GM18519 (cell line): ENCODE results near the gene RAB3IP.
A peak's percentile ranks its signal among the peaks of the same experiment; 100 is the strongest.
"Not testable (repeated sequence)": the region's sequence is repeated elsewhere in the genome, so short reads cannot be mapped to it uniquely, and the experiment has no call there.

Source experiments
- ATAC-seq: cut with Tn5 transposase; IDR thresholded peaks from one replicate; pipeline ENCODE4 v1.9.1; 2021; ENCODE audit warnings: mild to moderate bottlenecking, moderate library complexity; ENCODE audit not compliant: unreplicated experiment, low FRiP score

The RAB3IP gene

DNA sequence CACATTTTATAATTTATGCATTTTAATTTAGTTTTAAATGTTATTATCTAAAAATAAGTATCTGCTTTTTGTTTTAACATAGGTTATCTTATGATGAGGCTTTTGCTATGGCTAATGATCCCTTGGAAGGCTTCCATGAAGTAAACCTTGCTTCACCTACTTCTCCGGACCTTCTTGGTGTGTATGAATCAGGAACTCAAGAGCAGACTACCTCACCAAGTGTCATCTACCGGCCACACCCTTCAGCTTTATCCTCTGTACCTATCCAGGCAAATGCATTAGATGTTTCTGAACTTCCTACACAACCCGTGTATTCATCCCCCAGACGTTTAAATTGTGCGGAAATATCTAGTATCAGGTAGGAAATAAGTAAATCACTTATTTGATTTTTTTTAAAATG lies 16.6 kb downstream of the RAB3IP start:
- no peak for ATAC-seq

DNA sequence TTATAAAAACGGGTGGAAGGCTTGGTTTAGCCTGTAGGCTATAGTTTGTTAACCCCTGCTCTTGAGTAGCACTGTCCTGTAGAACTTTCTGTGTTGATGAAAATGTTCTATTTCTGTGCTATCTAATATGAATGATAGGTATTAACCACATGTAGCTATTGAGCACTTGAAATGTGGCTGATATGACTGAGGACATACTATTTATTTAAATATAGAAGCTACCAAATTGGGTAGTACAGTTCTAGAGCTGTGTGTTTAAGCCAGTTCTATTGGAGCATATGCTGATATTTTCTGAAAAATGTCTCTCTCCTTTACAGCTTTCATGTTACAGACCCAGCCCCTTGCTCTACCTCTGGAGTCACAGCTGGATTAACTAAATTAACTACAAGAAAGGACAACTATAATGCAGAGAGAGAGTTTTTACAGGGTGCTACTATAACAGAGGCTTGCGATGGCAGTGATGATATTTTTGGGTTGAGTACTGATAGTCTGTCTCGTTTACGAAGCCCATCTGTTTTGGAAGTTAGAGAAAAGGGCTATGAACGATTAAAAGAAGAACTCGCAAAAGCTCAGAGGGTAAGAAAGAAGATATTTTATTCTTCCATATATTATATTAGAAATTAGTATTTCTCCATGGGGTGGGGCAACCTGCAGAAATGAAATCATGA lies 17.6 kb downstream of the RAB3IP start:
- no peak for ATAC-seq

DNA sequence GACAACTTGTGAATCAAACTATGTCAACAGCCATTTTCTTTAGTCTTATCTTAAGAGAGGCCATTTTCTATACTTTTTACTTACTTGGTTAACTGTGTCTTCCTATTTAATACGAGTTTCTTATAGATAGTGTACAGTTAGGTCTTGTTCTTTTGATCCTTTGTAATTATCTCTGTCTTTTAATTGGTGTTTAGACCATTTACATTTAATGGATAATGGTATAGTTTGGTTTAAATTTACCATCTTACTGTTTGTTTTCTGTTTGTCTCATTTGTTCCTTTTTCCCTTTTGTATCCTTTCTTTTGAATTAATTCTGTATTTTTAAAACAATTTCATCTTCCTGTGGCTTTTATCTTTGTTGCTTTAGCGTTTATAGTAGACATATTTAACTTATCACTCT lies 19.4 kb downstream of the RAB3IP start:
- ATAC-seq: no peak

DNA sequence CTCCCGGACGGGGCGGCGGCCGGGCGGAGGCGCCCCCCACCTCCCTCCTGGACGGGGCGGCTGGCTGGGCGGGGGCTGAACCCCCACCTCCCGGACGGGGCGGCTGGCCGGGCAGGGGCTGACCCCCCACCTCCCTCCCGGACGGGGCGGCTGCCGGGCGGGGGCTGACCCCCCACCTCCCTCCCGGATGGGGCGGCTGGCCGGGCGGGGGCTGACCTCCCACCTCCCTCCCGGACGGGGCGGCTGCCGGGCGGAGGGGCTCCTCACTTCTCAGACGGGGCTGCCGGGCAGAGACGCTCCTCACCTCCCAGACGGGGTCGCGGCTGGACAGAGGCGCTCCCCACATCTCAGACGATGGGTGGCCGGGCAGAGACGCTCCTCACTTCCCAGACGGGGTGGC lies 20.9 kb downstream of the RAB3IP start:
- ATAC-seq: not testable (repeated sequence)

DNA sequence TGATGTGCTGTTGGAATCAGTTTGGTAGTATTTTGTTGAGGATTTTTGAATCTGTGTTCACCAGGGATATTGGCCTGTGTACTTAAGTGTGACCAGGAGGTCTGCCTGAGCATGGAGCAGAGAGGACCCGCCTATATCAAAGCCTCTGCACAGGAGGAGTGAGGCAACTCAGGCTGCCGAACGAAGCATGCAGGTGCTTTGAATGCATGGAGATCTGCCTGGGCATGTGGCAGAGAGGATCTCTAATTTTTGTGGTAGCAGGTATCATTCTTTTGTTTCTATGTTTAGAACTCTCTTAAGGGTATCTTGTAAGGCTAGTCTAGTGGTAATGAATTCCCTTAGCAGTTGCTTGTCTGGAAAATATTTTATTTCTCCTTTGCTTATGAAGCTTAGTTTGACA lies 26.9 kb downstream of the RAB3IP start:
- no peak for ATAC-seq

DNA sequence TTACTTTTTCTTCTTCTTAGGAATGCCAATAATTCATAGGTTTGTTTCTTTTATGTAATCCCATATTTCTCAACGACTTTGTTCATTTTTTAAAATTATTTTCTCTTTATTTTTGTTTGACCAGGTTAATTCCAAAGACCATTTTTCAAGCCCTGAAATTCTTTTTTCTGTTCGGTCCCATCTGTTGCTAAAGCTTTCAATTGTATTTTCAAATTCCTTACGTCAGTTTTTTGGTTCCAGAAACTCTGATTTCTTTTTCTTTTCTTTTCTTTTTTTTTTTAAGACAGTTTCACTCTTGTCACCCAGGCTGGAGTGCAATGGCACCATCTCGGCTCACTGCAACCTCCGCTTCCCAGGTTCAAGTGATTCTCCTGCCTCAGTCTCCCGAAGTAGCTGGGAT lies 27.6 kb downstream of the RAB3IP start:
- ATAC-seq: no peak

DNA sequence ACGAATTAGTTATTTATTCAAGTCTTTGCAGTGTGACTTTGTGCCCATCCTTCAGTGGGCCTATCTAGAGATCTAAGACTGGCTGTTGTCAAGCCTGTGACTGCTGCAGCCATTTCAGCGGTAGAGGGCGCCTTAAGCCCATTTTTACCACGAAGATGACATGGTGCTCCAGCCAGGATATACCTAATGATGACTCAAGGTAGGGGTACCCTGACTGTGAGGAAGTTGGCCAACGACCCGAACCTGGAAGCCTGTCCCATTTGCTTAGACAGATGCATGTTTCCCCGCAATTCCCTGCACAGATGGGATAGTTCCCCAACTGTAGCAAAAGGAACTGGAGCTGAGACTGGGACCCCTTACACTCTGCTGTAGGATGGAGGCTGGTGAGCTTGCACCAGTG lies 41.3 kb downstream of the RAB3IP start:
- ATAC-seq: no peak

DNA sequence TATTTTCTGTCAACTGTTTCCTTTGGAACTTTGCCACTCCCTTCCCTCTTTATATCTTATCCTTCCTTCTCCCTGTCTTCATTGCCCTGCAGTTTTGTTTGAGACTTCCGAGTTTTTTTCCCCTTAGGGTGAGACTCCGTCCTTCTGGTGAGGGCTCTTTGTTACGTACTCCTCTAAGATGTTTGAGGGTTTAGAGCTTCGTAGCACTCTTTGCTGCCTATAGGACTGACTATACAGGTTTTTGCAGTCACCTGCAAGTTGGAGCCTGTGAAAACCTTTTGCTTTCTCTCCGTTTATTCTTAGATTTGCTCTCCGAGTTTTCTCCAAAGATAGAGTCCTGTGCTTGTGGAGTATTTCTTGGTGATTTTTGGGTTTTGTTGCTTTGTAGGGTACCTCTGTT lies 44.7 kb downstream of the RAB3IP start:
- ATAC-seq: no peak

DNA sequence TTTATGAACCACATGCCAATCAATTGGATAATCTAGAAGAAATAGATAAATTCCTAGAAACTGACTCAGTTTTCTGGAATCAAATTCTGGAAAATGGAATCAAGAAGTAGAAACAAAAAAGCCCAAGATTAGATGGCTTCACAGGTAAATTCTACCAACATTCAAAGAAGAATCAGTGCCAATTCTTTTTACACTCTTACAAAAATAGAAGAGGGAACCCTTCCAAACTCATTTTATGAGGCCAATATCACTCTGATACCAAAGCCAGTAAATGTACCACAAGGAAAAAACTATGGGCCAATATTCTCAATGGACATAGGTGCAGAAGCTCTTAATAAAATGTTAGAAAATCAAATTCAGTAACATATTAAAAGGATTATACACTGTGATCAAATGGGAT lies 50.7 kb downstream of the RAB3IP start:
- no peak for ATAC-seq

DNA sequence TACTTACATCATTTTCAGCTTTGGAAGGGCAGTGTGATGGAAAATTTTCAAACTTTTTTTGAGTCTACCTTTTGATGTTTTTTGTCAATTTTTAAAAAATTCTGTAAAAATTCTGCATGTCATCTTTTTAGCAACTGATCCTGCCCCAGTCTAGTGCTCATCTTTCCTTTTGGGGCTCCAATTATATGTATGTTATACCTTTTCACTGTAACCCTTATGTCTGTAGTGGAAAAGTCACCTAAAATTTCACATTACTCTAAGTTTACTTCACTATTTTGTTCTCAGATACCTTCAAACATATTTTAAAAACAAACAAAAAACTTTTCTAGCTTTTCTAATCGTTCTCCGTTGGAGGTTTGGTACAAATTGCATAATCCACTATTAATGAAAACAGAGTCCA lies 53.9 kb downstream of the RAB3IP start:
- no peak for ATAC-seq

DNA sequence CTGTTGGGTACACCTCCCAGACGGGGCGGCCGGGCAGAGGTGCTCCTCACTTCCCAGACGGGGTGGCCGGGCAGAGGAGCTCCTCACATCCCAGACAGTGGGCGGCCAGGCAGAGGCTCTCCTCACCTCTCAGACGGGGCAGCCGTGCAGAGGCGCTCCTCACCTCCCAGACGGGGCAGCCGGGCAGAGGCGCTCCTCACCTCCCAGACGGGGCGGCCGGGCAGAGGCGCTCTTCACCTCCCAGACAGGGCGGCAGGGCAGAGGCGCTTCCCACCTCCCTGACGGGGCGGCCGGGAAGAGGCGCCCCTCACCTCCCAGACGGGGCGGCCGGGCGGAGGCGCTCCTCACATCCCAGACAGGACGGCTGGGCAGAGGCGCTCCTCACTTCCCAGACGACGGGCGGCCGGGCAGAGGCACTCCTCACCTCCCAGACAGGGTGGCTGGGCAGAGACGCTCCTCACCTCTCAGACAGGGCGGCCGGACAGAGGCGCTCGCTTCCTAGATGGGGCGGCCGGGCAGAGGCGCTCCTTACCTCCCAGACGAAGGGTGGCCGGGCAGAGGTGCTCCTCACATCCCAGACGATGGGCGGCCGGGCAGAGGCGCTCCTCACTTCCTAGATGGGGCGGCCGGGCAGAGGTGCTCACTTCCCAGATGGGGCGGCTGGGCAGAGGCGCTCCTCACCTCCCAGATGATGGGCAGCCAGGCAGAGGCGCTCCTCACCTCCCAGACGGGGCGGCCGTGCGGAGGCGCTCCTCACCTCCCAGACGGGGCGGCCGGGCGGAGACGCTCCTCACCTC lies 68.6 kb downstream of the RAB3IP start:
- not testable (repeated sequence) for ATAC-seq

DNA sequence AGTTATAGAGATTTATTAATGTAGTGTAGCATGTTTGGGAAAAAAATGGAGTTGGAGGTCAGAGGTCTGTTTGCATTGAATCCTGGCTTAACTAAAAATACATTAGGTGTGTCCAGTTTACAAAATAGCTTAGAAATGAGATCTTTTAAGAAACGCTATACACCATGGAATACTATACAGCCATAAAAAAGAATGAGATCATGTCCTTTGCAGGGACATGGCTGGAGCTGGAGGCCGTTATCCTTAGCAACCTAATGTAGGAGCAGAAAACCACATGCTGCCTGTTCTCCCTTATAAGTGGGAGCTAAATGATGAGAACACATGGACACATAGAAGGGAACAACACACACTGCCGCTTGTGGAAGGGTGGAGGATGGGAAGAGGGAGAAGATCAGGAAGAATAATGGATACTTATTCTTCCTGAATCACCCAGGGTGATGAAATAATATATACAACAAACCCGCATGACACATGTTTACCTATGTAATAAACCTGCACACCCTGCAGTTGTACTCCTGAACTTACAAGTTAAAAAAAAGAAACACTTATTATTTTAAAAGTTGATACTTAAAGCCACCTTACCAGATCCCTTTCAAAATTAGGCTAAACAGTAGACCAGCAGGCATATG lies 72.3 kb downstream of the RAB3IP start:
- ATAC-seq: no peak

DNA sequence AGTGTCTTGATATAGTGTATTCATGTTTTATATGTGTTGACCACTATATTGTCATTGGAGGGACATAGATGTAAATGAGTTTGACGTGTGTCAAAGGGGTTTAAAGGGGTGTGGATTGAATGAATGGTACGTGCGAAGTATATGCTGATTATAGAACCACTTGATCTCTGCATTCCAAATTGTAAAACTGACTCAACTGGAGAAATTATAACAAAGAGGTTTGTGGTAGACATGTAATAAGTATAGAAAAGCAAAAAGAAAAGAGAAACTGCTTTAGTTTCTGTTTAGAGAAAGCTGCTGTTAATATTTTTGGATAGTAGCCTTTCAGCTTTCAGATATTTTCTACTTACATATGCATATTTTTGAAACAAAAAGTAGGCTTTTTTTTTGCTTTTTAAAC lies 77.4 kb downstream of the RAB3IP start:
- peak; percentile 55 for ATAC-seq

DNA sequence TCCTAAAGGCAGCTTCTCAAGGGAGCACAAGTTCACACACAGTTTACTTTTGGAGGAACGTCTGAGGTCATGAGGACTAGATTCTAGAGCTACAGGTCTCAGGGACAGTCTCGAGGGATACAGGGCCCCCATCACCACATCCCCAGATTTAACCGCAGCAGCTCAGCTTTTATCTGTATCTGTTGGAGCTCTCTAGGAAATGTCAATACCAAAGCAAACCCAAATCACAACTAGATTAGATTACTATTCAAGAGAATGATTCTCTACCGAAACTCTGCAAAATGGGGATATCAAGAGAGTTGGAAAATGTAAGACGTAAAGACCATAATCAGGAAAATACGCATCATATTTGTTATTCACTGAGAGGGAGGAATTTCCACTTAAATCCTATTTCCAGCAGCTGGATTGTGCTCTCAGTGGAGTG lies 82.4 kb downstream of the RAB3IP start:
- no peak for ATAC-seq

DNA sequence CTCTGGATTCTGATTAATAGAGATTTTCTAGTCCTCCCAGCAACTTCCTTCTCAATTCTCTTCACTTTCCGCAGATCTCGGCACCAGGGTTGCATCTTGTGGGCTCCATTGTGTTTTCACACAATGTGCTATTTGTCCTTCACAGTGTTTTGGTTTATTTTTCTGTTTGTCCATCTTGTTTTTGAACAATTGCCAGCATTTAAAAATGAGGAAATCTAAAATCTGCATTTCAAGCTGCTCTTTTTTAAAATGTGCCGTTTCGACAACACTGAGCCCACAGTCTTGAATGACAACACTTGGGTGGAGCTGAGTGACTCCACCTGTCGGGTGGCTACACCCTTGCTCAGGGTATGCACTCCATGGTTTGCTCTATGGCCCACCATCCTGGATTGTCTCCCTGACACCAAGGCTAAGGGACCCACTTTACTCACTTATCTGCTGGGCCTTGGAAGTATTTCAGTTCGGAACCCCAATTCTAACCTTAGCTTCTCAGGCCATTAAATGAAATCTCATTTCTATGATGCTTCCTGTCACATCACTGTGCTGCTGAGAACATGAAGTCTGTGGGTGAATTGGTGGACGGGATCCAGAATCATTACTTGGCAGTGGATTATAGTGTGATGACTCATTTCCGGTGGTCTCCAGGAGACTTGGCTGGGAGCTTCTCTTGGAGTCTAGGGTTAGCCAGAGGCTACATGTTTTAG lies 82.9 kb downstream of the RAB3IP start:
- ATAC-seq: no peak

DNA sequence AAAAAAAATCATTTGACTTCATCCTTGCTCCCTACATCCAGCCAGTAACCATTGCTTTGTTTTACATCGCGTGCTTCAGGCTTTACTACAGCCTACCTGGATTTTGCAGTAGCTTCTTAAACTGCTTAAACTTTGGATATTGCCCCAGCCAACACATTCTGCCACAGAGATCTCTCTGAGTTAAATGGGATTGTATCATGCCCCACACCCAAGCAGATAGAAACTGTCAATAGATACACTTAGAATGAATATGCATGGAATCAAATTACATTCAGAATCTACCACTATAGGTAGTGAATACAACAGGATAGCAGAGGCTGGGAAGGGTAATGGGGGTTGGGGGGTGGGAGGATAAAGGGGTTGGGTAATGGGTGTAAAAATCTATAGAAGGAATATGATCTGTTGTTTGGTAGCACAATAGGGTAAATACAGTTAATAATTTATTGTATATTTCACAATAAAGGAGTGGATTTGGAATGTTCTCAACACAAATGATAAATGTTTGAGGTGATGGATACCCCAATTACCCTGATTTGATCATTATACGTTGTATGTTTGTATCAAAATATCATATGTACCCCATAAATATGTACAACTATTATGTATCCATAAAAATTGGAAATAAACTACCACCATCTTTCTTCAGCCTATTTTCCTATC lies 83.7 kb downstream of the RAB3IP start:
- ATAC-seq: no peak

DNA sequence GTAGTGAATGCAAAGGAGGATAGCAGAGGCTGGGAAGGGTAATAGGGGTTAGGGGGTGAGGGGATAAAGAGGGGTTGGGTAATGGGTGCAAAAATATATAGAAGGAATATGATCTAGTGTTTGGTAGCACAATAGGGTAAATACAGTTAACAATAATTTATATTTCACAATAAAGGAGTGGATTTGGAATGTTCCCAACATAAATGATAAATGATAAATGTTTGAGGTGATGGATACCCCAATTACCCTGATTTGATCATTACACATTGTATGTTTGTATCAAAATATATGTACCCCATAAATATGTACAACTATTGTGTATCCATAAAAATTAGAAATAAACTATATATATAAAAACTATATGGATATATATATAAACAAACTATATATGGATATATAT lies 85.4 kb downstream of the RAB3IP start:
- ATAC-seq: no peak

DNA sequence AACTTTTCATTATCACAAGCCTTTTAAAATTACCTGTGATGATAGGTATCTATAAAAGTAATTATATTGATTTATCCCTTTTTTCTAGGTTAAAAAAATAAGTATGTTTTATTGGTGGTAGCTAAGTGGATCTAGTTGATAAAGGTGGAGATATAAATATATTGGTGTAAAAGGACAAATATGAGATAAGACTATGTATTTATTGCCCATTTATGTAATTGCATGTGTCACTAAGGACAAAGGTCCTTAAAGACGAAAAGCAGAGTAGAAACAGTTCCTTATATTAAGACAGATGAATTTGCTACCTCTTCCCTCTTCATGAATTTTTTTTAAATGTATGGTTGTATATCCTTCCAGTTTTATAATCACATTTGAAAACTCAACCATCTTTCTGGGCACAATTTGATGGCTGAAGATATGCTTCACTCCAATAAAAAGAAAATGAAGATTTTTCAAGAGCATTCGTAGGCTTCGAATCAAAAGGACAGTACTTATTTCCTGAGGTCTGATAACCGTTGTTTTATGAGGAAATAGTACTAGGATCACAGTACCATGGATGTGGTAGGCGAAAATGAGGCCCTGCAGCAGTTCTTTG lies 86.4 kb downstream of the RAB3IP start, which contains the start of gene MYRFL:
MYRFL (plus strand) TSS at position 262 of the 595 bp plus-strand sequence; CDS start at position 553, 291 bp downstream.
- no peak for ATAC-seq

DNA sequence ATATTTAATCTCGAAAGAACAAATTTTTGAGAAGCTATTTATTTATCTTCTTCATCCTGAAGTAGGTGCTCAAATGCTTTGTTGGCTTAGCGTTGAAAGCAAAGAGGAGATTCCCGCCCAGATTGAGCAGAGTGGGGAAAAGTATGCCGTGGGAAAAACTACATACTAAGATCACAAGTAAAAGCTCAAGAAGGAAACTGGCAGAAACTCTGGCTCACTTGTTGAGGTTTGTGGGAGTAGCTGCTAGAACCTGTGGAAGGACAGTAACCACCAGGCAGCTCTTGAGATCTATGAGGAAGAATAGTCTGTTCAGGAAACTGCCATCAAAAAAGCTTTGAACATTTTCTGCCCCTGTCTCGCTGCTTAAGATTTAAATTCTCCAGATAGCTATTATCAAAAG lies 90.2 kb downstream of the RAB3IP start:
- ATAC-seq: no peak

DNA sequence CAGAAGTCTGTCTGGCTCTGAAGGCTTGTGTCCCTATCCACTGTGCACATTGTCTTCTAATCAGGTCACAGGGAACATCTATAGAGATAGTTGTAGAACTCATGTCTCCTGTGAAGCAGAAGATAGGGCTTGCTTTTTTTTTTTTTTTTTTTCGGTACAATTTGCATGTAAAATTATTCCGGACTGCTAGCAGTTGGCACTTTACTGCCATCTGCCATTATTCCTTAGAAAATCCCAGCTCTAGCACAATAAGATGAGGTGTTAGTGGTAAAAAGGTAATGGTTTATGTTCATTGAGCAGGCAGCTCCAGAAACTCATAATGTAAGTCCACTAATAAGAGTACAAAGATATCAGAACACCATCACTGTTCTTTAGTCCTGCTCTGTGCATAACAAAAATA lies 95.0 kb downstream of the RAB3IP start:
- no peak for ATAC-seq
